ENCODE data around the gene MAML2.

Gene MAML2

DNA sequence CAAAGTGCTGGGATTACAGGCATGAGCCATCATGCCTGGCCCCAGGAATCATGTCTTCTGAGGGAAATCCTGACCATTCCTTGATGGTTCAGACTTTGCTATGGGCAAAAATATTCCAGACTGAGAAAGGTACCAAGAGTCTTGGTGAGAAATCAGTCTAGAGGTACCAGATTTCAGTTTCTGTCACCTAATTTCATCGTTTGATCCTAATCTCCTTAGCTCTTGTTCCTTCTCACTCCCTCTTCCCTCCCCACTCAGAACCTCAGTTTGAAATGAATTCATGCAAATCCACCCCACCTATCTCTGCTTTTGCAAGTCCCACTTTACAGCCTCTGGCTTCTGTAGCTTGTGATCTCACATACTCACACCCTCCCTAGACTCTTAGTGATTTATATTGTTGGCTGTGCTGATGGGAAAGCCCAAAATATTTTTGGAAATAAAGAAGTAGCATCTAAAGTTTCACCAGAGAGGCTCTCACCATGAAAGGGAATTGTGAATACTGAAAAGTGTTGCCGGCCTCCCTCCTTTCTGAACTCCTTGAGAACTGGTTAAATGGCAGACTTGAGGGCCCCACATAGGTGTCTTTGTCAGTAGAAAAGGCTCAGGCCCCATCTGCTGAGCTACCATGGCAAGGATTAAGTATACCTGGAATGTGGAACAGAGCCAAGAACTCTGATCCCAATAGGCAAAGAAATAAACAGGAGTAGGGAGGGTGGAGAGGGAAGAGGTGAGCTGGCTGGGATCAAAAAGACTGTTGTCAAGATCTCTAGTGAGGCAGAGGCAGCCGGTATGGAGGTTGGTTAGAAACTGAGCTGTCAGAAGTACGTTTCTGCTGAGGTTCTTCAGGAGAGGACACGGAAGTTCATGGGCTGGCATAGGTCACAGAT, 228.6 kb downstream of the MAML2 start:
- no peak for DNase-seq

DNA sequence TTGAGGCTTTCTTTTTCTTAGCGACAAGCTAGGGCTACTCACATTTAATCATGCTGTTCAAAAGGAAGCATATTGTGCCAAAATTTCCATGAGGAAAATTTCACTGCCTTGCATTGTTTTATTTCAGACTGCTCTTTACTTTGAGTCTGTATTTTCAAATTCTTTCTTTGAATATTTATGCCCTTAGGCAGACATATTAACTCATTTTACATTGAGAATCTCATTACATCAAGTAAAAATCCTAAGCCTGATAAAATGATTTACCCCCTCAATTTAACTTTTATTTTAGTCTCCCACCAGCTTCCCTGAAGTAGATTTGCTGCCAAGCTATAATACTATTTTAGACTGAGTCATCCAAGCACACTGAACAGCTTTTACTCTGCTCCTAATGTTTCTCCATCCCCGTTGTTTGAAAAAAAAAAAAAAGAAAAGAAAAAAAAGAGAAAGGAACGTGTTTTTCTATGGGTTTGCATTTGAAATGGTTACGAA, 229.8 kb downstream of the MAML2 start:
- no peak for DNase-seq

DNA sequence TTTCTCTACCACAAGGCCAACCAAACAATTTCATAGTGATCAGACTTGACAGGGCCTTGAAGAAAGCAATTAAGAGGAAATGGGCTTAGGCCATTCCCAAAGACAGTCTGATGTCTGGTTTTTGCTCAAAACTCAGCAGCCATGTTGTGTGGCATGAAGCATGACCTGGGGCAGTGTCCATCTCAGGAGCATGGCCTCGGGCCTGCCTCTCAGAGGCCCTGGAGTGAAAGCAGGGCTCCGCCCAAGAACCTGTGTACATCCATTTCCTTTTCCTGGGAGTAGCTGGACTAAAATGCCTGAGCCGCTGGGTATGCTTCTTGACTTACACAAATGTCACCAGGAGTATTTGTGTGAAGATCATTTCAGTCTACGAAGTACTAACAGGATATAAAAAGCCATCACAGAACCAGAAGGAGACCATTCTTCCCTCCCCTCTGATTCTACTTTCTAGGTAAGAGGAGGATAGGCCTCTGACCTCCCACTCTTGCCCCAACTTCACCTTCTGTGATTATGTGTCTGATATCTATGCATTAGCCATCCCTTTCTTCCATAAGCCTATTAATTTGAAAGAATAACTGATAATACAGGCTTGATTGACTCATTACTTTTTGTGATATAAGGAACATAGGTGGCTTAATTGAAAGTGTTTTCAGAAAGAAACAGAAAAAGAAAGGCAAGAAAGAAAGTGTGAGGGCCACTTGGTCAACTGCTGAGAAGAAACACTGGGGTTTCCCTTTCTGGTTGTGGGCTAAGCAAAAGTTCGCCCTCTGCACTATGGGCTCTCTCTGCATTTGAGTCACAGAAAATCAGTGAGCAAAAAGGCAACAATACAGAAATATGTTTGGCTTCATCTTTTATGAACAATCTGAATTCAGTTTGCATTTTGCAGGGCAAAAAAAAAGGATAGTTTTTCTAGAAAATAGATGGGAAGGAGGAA, 230.5 kb downstream of the MAML2 start:
- no peak for DNase-seq

DNA sequence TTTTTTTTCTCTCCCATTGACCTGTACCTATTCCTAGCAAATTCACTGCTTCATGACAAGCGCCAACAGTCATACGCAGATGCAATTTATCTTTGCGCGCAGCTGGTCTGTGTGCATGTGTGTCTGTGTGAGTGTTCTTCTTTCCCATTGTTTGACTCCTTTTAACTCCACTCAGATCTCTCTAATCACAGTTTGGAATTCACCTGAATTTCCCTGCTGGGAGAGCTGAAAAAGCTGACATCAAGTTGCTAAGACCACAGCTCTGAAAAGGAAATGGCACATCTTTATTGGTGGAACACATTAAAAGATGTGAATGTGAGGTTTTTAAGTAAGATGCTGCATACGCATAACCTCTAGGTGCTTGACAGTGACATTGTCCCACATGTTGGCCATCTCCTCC, 231.7 kb downstream of the MAML2 start:
- DNase-seq = no peak

DNA sequence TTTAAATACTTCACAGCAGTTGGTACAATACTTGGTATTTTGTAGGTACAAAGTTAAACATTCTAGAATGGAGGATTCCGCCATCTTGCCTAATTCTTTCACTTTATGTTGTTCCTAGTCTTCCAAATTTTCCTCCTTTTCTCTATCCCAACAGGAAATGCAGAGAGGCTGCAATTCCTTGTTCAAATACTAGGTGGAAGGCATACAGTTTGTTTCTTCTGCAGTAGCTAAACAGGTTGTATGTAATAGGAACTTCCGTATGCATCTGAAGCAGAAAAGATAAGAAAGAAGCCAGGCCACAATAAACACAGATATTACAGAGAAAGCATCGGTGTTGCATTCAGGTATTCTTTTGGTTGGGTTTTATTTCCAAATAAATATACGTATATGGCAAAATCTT, 232.7 kb downstream of the MAML2 start:
- DNase-seq = no peak

DNA sequence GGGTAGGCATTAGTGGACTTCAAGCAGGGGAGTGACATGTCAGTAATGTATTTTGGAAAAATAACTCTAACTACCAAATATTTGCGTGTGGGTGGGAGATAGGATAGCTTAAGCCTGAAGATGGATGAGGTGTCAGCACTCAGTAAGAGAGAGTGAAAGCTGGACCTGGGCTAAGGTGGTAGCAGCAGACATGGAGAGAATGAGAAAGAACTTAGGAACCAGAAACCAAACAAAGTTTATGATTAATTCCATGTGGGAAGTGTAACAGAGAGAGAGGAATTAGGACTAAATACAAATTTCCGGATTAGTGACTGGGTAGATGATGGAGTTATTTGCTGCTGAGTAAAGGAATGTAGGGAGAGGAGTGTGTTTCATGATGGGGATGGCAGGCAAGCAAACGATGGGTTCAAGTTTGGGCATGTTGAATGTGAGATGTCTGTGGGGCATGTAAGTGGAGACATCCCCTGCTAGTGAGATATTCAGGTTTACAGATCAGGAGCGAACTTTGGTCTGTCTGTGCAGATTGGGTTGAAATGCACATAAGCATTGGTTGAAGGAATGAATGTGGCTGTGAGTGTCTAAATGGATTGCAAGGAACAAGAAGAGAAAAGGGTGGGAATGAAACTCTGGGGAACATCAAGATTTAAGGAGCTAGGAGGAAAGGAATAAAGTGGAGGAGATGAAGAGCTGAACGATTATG, 233.5 kb downstream of the MAML2 start:
- DNase-seq = no peak

DNA sequence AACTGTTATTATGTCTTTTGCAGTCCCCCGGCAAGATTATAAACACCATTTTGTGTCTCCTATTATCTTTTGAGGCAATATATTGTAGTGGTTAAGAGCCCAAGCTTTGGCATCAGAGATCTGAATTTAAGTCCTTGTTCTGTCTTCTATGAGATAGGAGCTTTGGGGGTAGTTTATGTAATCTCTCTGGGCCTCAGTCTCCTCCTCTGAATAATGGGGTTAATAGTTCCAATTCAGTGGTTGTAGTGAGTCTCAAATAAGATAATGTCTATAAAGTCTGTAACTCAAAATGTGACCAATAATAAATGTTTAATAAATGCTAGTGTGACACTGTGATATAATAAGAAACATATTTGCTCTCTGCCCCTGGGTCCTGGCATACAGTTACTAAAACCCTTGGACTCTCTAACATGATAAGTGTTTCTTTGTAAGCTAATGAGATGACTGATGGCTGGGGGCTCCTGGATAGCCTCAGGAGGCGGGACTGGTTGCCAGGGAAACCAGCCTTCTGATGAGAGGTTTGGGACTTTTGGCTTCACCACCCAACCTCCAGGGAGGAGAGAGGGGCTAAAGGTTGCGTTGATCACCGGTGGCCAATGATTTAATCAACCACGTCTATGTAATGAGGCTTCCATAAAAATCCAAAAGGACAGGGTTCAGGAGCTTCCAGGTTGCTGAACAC, 235.7 kb downstream of the MAML2 start:
- no peak for DNase-seq

DNA sequence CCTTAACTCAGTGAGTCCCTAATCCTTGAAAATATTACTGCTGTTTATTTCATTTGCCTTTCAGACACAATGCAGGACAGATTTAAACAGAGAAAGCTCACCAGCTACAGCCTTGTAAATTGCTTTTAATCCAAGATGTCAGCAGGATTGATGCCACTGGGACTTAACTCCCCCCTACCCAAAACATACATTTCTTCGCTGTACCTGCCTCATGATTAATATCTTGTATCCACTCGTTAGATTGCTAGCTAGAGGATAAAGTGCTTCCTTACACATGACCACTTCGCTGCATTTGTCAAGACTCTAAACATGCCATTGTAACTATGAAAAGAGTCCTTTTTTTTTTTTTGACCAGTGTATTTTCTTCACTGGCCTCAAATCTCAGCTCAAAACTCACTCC, 236.3 kb downstream of the MAML2 start:
- DNase-seq = no peak

DNA sequence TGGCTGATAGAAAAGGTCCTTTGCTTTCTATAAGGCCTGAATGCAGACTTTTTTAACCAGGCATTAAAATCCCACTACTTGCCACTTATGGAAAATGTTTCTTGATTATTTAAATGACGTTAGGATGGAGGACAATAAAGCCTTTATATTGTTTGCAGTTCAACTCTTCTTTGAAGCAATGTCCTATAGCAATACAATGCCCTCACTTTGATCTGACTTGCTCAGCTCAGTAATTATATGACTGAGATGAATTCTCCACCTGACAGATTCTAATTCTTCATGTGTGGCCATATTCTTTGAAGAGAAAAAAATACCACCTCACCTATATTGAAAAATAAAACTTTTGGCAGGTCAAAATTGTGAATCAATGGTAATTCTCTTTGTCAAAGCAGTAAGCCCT, 237.1 kb downstream of the MAML2 start:
- peak; percentile 62 for DNase-seq

DNA sequence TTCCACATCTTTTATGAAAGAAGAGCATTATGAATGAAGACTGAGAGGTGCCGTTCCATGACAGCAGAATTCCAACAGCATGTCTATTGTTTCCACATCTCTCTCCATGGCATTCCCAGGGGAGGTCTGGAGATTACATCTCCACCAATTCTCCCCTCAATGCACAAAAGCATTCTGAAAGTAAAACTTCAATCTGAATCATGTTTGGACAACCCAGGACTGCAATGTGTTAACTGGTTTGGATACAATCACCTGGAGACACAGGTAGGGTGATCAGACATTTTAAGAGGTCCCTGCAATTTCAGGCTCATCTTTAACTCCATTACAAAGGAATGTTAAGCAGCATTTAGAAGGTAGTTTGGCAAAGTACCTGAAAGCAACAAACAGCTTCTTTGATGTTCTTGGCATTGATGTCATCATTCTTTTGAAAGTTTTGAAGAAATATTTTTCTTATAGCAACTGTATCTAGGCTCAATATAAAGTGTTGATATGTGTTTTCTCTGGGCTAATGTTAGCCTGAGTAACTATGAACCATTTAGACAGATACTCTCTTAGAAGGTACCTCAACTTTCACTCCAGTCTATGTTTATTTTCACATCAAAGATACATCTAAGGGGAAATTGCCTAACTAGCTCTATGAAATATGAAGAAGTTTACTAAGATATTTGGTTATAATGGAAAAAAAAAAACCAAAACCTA, 237.6 kb downstream of the MAML2 start:
- peak; percentile 46 for DNase-seq

DNA sequence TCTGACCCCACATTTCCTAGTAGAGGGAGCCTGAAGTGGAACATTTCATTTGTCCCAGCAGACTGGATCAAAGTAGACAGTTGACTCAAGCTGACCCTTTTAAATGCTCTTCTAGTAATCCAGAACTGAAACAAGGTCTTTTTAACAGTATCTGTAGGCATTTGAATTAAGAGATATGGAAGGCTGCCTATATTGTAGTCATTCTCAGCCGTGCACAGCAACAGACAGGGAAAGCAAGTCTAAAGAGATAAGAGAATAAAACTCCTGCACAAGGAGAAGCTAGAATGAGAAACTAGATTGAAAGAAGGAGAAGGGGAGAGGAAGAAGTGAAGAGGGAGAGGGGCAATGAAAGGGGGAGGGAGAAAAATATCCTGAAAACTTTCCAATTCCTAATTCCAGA, 238.5 kb downstream of the MAML2 start:
- DNase-seq = no peak

DNA sequence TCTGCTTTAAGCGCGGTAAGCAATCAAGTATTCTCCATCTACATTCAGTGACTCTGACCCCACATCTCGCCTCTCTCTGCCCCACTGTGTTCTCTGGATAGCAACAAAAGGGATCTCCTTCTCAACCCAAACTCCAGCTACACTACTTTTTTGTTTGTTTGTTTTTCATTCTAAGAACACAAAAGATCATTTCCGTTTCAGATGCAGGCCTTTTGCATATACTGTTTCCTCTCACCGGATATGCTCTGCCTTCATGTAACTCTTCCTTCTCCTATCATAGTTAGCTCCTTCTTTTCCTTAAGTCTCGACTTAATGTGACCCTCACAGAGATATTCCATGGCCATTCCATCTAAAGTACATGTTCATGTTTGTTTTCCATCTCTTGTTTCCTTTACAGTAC, 239.3 kb downstream of the MAML2 start:
- no peak for DNase-seq

DNA sequence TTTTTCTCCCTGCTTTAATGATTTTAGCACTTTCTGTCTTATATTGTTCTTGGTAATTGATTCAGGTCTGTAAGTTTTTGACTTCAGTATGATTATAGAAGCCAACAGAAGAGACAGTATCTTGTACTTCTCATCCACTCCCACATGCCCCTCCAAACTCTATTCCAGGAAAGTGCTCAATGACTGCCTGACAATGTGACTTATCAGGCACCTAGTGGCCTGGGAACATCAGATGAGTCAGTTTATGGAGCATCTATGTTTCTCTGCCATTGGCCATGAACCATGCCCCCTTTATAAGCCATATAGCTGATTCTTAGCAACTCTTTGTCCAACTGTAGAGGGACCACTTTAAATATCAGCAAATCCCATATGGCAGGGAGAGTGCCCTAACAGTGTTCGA, 239.9 kb downstream of the MAML2 start:
- no peak for DNase-seq

DNA sequence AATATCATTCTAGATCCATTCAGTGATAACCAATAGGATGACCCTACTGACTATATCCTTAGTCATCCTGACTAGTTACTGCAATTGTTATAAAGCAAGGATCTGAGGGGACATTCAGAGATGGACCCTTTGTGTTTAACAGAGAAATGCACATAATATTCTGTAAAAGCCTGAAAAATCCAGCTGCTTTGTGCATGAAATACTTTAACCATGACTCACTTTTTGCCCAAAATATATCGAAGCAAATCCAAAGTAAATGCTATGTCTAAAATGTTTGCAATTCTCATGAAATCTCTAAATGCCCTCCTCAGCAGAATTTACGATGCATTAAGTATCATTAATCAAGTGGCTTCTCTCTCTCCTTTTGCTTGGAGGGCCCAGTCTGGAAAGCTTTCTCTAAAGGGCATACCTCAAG, 240.3 kb downstream of the MAML2 start:
- no peak for DNase-seq

DNA sequence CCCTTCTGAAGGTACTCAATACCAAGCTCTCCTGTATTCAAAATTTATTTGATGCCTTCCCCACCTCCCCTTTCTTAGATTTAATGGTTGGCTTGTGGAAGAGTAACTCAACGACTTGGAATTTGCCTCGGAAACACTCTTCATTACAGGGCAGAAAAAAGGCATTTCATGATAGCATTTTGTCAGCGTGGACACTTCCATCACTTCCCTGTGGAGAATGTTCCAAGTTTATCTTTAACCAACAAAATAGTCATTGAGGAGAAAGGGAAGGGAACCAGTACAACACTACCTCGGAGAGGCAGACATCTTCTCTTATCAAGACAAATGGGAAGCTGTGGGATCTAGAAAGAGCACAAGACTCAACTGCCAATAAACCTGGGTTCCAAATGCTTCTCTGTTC, 241.8 kb downstream of the MAML2 start:
- no peak for DNase-seq

DNA sequence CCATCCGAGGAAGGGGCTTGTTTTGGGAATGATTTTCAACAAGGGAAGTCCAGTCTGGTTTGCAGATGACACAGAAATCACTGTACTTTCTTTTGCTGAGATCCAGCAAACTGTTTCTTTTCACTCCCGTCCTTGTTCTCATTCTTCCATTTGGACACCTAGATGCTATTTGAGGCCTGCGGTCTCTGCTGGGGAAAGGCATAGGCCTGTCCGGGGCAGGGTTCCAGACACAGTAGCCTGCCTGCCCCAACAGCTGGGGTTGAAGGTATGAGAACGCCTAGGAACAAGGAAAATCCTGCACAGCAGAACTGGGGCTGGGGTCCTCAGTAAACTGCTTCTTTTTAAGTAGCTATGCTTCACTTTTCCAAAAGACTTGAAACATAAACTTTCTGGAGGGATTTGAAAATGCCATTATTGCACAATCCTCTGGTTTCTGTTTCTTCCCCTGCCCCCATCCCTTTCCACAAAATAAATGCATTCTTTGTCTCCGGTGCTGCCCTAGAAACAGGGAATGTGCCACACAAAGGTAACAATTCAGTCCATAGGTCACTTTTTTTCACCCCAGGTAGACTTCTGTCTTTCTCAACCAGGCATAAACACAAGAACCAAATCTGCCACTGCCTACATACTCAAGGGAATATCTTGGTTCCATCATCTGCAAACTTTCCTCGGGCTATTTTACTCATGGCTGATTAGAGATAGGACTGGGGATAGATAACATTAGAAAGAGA, 244.3 kb downstream of the MAML2 start:
- no peak for DNase-seq

DNA sequence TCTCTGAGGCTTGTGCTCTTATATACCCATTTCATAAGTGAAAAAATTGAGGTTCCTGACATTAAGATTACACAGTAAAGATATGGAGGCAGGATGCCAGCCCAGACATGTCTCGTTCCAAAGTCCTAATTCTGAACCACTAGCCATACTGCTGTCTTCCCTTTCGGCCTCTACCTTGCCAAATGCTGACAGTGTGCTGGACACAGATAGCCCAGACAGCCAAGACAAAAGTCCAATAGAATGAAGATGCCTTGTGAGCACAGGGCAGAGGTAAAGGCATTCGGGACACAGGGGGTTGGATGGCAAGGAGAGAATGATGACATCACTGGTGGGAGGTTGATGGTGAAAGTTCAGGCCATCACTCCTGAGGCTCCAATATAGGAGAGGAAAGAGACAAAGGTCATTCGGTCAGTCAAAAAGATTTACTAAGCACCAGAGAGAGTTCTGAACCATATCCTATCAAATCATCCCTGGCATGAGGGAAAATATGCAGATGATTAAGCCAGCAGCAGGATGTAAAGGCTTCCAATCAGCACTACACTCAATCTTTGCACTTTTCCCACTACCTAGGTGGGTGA, 245.1 kb downstream of the MAML2 start:
- no peak for DNase-seq

DNA sequence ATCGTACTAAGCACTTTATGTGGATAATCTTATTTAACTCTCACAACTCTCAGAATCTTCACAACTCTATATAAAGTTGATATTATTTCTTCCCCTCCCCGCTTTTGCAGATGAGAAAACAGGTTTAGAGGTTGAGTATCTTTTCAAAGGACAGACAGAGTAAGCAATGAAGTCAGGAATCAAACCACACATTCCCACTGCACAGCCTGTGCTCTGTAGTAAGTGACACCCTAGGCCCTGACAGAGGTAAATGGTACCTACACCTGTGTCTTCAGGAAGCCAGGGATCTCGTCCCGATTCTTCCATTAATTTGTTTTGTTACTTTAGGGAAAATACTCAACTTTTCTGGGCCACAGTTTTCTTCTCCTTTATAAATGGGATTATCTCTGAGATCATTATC, 246.6 kb downstream of the MAML2 start:
- no peak for DNase-seq

DNA sequence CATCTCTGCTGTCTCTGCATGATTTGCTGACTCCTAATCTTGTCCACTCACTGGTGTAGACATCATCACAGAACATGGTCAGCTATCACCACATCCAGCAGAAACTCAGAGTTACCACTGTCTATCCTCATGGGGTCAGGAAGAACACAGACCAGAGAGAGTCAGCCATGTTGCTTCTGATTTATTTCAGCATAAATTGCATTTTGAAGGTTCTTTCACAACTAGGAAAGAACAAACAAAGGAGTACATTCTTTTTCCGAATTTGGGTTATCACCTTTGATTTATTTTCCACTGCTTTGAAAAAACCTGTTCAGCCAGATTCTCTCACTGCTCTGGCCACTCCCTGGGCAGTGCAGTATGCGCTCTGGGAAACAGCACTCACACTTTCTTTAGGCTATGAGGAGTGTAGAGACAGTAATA, 247.1 kb downstream of the MAML2 start:
- no peak for DNase-seq

DNA sequence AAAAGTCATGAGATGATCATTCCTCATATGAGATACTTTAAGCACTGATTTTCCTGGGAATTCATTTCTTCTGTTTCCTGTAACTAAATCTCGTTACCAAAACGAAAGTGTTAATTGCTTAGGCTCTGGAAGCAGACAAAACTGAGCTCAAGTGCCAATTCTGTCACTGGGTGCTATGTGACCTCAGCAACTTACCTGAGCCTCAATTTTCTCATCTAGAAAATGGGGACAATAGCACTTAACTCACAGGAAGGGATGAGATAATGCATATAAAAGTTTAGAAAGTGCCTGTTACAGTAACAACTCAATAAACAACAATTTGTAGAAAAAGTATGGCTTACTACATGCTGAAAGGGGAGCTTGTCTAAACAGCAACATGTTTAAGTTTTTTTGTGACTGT, 248.8 kb downstream of the MAML2 start:
- DNase-seq = no peak

DNA sequence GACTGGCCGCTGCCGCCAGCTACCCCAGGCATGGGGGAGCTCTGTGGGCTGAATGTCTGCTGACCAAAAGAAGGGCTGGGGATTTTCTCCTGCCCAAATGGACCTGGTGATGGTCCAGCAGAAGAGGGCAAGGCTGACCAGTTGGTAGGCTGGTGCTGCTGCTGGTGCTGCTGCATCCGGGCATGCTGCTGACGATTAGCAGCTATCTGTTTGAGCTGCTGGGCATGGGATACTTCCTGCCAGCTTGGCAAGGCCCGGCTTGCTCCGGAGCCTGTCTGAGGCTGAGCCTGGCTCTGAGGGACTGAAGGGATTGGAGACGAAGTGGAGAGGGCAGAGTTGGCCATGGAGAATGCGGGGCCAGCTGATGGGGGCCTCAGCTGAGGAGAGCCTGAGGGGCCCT, 250.5 kb downstream of the MAML2 start:
- no peak for DNase-seq

All from NCI-H526 treated with DMSO at 0.1 percent for 48 hours (cell line).